HK-2 (cell line): ENCODE data around the gene SYCP2L.
"Not testable (repeated sequence)": the region's sequence is repeated elsewhere in the genome, so short reads cannot be mapped to it uniquely, and the experiment has no call there.

Source experiments
- DNase-seq: peaks from one replicate; pipeline ENCODE4 v3.0.0-alpha.2; 2018; ENCODE audit not compliant: unreplicated experiment

The SYCP2L gene

DNA sequence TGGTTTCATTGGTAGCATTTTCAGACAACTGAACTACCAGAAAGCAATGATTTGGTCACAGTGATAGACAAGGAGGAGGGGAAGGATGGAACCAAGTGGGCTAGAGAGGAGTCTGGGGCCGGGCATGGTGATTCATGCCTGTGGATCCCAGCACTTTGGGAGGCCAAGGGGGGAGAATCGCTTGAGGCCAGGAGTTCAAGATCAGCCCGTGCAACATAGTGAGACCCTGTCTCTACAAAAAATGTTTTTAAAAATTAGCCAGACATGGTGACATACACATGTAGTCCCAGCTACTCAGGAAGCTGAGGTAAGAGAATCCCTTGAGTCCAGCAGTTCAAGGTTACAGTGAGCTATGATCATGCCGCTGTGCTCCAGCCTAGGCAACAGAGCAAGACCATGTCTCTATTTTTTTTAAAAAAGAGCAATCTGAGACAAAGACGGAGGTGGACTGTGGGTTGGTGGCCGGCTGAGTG, 70.6 kb downstream of the SYCP2L start:
- DNase-seq, result no peak

DNA sequence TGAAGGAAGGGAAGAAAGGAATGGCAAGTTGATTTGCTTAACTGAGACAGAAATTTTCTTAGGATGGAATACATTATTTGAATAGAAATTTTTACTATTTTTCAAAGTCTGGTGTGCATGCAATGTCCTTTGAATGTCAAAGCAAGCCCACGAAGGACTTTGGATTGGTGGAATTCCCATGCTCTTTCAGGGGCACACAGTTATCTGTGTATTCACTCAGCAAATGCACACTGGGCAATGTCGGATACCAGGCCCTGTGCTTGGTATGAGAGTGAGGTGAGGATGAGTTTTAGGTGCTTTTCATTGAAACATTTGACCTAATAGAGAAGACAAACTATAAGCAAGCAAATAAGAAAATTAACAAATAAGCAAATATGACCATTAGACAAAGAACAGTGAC, 73.3 kb downstream of the SYCP2L start:
- no peak for DNase-seq

DNA sequence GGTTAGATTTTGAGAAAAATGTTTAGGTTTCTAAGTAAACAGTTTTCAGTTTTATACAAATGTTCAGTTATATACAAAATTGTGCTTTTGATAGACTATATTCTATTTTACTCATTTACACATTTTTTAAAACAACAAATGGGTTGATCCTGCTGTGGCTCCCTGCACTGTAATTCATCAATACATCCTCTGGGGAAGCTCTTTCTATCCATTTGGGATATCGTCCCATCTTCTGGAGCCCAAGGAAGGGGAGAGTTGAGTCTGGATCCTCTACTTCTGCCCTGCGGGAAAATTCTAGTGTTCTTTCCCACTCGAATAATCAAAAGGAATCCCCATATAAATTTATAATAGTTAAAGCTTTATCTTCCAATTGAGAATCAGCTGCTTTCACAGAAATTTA, 75.0 kb downstream of the SYCP2L start:
- DNase-seq, result no peak

DNA sequence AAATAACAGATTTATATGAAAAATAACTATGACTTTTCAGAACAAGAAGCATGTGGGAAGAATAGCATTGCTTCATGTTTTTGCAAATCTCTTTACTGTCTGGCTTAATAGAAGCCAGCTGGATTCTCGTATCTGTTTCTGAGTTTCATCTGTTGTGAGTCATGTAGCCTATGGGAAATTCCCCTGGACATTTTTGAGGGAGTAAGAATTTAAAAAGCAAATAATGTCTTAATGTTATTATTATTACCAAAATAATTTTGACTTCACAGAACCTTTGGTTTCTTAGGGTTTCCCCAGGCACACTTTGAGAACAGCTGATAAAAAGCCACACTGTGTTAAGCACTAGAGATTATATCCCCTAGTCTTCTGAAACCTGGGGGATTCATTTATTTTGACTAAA, 75.8 kb downstream of the SYCP2L start:
- DNase-seq, result no peak

DNA sequence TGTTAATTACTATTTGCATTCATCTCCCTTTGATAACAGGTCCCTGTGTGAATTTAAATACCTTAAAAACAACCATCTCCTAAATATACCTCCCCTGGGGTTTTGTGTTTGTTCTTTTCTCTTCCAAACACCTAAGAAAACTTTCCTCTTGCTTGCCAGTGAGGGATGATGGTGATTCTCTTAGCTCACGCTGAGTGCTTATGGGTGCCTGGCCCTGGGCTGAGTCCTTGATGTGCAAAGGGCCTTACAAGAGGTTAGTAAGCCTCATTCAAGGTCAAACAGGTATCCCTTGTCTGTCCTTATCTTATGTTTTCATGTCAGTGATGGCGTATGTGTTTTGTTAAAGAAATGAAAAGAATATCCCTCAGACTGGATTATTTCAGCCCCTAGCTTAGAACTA, 76.3 kb downstream of the SYCP2L start:
- no peak for DNase-seq

DNA sequence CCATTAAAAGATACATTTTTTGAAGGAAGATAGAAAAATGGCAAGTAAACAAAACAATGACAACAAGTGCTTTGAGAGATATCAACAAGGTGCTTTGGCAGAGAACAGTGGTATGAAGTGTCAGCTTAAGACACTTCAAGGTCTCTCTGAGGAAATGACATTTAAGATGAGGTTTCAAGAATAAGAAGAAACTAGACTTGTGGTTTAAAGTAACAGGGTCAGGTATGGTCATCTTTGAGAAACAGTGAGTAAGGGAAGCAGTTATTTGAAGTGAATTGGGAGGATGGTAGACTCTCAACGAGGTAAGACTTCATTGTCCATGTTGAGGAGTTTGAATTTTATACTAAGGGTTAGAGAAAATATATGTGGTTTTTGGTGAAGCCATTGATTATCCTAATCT, 77.8 kb downstream of the SYCP2L start:
- no peak for DNase-seq

DNA sequence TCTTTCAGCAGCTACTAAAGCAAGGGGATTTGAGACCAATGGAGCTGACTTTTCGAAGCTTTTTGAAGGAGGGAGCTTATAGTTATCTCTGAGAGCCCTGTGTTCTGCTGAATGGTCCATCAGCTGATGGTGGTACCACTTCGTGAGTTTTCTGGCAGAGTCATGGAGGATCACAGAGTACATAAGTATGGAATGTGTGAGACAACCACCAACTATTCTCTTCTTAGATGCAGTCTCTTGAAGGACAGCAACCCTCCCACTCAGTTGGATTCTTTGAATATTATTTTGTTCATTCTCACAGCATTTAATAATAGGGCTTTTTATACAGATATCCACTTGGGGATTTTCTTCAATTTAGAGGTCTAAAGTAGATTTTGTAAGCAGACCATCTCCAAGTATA, 81.9 kb downstream of the SYCP2L start:
- no peak for DNase-seq

DNA sequence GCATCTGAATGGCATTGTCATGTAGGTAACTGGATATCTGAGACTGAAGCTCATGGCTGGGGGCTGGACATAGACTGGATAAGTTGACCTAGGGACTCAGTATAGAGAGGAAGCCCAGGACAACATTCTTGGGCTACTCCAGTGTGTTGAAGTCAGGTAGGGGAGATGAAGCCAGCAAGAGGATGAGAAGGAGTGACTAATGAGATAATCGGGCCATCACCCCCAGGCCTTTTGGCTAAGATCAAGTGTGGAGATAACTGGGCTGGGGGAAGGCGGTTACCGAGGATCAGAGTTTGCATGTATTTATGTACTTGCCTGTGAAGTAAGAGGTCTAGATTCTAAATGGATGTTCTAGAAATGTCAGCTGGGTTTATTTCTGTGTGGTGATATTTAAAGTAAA, 83.9 kb downstream of the SYCP2L start:
- DNase-seq, result no peak

DNA sequence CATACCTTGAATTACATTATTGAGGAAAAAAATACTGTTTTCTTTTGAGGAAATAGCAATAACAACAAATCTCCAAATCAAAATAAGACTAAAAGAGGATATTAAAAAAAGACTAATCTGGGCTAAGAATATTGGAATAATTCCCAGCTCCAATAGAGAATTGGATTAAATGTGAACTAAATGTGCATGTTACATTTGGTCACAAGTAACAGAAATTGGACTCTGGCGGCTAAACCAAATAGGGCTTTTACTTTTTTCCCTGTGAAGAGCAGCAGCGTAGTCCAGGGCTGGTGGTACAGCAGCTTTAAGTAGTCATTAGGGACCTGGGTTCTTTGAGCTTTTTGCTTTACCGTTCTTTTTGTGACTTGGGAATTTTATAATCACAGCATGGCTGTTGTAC, 85.3 kb downstream of the SYCP2L start:
- DNase-seq, result no peak

DNA sequence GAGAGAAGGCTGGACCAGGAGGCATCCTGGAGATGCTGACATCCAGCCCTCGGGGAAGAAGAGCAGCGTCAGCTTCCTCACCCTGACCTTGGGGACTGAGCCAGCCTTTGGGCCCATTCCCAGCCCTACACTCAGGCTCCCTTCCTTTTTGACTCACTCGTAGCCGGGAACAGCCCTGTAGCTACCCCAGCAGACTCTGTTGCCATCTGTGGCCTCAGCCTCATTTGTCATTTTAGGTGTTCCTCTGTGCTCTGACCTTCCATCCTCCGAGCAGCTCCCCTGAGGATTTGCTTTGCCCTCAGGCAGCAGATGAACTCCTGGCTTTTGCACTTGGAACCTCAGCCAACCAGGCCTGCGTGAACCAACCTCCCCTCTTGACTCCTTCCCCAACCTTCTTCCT, 89.7 kb downstream of the SYCP2L start:
- DNase-seq, result no peak

DNA sequence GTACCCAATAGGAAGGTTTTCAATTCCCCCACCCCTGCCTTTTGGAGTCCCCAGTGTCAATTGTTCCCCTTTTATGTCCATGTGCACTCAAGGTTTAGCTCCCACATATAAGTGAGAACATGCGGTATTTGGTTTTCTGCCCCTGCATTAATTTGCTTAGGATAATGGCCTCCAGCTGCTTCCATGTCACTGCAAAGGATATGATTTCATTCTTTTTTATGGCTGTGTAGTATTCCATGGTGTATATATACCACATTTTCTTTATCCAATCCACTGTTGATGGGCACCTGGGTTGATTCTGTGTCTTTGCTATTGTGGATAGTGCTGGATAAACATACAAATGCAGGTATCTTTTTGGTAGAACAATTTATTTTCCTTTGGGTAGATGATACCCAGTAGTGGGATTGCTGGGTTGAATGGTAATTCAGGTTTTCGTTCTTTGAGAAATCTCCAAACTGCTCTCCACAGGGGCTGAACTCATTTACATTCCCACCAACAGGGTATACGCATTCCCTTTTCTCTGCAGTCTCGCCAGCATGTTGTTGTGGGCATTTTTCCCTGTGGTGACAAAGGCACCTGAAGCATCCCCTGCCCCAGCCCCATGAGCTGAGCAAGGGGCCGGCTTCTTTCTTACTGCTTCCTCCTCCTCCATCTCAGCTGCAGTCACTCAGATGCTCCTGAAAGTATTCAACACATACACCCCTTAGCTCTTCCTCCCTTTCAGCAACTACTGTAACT, 90.5 kb downstream of the SYCP2L start:
- no peak for DNase-seq

DNA sequence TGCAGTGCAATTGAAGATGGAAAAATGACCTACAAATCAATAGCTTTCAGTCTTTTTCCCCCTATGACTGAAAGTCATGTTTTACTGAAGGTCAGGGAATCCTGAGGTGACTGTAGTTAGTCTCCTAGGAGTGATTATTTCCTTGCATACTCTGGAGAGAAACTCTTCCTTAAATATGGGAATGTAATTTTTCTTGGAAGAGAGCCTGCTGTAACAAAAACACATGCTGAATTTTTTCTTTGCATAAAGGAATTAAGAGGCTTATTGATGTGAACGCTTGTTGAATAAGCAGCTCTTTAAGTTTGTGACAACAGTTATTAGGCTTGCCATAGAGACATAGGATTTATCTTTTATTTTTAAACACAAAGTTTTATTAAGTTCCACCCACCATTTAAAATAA, 92.8 kb downstream of the SYCP2L start:
- no peak for DNase-seq

DNA sequence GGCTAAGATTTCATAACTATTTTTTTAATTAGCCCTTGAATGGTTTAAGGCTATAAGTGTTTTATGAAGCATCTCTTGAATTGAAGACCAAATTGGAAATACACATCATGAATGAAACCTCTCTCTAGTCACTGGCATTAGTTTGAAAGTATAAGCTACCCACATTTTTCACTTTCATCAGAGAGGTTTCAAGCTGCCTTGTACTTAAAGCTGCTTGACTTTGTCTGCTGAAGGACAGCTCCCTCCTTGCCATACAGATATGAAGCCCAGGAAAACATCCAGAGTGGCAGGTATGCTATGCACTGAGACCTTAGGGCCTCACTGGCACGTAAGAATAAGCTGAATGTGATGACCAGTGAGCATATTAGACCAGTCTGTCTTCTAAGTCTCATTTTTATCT, 94.6 kb downstream of the SYCP2L start:
- no peak for DNase-seq

DNA sequence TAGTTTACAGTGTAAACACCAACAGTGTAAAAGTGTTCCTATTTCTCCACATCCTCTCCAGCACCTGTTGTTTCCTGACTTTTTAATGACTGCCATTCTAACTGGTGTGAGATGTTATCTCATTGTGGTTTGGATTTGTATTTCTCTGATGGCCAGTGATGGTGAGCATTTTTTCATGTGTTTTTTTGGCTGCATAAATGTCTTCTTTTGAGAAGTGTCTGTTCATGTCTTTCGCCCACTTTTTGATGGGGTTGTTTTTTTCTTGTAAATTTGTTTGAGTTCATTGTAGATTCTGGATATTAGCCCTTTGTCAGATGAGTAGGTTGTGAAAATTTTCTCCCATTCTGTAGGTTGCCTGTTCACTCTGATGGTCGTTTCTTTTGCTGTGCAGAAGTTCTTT, 98.1 kb downstream of the SYCP2L start:
- DNase-seq, result not testable (repeated sequence)

DNA sequence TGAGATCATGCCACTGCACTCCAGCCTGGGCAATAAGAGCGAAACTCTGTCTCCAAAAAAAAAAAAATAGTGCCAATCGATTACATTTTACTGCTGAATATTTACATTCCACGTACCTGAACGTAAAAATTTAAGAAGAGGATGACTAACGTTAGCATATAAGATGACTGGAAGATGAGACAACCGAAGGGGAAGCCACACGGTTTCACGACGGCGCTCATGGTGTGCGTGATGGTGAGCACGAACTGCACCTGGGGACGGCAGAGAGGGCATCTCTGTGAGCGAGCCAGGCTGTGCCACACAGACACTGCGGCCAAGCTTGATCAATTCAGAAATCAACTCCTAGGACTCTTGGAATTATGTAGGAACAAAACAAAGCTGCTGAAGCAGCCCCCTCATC, 102.7 kb downstream of the SYCP2L start:
- DNase-seq, result no peak

DNA sequence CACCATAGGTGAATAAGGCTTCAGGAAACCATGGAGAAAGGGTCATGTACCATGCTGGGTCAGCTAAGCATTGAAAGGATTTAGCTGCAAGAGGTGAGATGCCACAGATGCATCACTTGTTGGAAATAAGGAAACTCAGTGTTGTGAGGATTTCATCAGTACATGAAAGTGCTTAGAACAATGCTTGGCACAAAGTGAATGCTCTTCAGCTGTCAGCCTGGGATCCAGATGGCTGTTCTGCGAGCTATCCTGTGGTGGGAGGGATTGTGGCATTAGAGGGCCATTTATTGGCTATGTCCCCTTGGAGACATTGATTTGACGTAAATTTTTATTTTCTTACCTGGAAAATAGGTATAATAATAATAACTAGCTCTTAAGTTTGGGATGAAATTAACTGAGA, 104.3 kb downstream of the SYCP2L start:
- DNase-seq, result no peak

DNA sequence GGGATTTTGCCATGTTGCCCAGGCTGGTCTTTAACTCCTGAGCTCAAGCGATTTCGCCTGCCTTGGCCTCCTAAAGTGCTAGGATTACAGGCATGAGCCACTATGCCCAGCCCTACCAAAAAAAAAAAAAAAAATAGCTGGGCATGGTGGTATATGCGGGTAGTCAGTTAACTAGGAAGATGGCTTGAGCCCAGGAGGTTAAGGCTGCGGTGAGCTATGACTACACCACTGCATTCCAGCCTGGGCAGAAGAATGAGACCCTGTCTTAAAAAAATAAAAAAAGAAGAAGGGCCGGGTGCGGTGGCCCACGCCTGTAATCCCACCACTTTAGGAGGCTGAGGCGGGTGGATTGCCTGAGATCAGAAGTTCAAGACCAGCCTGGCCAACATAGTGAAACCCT, 107.0 kb downstream of the SYCP2L start:
- no peak for DNase-seq

DNA sequence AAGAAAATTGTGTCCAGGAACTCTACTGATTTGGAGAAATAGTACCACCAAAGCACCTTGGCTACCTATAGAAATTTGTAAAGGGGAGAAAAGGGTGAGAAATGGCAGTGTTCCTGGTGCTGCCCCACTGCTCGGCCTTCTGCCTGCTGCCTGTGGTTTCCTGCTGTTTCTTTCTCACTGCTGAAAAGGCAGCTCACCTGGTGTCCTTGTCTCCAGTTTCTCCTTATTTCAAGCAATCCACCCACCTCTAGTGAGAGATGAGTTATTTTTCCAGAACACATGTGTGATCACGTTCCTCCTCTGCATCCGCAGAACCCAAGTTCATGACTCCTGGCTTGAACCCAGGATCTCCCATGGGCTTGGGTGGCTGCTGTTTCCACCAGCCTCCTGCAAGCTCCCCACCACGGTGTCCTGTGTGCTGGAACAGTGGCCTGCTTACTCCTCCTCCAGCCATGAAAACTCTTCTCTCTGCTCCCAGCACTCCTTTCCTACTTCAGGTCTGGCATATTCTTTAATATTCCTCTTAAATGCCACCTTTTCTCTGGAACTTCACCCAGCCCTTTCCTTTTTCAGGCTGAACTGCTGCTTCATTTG, 108.4 kb downstream of the SYCP2L start:
- DNase-seq, result no peak

DNA sequence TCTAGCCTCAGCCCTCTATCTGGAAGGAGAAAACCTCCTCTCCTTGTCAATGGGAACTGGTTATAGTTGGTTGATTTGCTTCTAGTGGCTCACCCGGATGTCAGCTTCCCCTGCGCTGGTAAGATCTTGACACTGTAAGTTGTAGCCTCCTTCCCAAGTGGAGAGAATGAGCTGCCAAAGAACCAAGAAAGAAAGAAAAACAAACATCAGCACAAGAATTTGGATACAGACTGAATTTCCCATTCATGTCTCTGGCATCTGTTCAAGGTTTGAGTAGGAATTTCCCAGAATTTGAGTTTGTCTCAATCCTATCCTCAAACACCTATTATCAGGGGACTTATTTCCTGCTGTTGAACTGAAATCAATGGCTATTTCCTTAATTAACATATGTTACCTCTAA, 113.1 kb downstream of the SYCP2L start:
- no peak for DNase-seq

DNA sequence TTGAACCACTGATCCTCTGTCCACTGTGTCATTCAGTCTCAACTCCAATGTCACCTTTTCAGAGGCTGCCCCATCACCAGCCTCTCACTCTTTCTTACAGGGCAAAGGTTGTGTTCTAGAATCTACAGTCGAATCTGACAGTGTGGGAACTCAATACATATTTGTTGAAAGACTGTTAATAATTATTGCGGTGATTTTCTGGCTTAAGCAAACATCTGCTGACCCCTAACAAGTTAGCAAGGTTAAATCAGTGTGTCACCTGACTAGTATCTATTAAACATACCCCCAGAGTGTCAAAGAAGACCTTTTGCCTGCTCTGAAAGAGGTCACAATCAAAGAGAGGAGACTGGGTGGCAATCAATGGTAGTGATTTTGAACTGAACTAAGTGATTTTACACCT, 115.3 kb downstream of the SYCP2L start:
- no peak for DNase-seq

DNA sequence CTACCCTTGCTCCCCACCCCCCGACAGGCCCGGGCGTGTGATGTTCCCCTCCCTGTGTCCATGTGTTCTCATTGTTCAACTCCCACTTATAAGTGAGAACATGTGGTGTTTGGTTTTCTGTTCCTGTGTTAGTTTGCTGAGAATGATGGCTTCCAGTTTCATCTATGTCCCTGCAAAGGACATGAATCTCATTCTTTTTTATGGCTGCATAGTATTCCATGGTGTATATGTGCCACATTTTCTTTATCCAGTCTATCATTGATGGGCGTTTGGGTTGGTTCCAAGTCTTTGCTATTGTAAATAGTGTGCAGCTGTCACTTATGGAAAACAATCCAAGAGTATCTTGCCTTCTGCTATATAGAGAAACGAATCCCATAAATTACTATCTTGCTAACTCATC, 116.4 kb downstream of the SYCP2L start:
- not testable (repeated sequence) for DNase-seq

DNA sequence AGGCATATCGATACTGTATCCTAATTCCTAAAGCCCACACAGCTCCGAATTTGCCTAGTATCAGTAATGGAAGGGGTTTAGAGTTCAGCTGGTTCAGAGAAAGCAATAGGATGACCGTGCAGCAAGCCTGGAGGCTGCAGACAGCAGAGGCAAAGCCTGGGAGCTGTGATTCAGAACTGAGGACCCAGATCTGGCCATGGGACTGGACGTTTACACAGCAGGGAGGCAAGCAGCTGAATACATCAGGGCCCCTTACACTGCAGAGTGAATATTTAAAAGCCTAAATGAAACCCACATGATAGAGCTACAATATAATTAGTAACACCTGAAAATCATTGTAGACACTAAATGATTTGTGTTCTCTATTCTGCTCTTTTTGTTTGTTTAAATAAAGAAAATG, 119.2 kb downstream of the SYCP2L start:
- no peak for DNase-seq

DNA sequence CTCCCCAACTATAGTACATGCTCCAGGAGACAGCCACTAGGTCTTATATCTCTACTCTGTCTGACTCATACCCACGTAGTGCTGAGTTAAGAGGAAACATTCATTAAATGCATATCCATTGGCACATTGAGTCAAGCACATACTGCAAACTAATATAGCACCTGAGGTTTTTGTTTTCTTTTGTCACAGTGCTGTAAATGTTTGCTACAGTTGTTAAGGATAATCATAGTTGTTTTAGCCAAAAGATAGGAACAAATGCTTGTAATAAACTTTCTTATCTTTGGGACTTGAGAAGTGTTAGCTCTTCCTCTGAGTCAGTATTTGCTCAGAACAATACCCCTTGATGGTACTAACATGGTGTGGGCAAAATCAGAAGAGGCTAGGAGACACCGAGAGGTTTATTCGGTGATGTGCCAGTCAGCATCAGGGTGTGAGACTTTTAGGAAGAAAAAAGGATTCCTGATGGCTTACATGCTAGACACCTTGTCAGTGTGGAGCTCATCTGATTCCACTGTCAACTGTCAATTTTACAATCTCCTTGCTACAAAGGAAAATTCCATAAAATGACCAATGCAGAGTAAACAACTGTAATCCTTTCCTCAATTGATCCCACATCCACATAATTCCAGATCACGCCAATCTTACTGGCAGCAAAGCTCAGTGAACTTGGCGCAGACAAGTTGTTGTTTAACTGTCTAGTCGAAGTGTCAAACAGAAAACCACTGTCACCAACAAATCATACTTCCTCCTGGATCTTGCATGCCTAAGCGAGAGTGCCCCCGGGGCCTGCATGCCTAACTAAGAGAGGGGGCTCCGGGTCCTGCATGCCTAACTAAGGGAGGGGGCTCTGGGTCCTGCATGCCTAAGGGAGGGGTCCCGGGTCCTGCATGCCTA, 121.1 kb downstream of the SYCP2L start:
- DNase-seq, result no peak
